ENCODE measurements around the gene LTA. TPM values are rescaled to one million over a fixed set of nuclear protein-coding genes. Genes with fewer than 3 reads are reported as not detected.
"Not testable (repeated sequence)": the region's sequence is repeated elsewhere in the genome, so short reads cannot be mapped to it uniquely, and the experiment has no call there.

LTA gene
- total and polyA plus RNA-seq, 8 donors, result 0.05 to 1.3 (median 0.14) TPM; not detected in 4

DNA sequence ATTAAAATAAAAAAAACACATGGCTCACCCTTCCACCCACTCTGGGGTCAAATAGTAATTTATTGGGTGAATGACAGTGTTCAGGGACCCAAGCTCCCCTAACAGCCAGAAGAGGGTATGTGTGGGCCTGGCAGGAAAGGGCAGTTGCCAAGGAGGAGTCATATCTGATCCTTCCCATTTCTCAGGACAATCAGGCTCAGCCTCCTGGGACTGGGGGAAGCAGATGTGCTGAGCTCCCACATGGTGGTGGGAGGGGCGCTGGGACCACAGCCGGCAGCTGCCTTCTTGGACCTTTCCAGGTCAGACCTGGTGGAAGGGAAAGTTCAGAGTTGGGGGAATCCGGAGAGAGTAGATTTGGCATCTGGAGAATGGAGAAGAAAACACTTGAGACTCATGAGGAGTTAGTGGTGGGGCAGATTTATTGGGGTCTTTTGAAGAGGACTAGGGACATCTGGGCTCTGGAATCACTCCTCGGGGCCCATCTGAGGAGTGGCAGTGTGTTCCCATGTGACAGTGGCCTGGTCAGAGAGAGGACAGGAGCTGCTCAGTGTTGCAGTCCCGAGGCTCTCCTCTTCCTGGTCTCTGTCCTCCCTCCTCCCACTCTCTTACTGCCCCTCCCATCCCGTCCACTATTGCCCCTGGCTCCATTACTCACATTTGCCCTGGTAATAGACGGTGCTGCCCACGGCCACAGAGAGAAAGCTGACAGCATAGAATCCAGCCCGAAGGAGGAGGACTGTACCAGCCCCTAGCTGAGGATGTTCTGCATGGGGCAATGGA is 17.0 kb downstream of the LTA start:
- ATAC-seq (no peak), DNase-seq (no peak), FAIRE-seq (no peak)
- intact Hi-C loops (cut with DNase I), result no loop called here
- Histone ChIP-seq H3K27me3 (no peaks in the 10 kb centered on the region), H3K36me3 (no peaks in the 10 kb centered on the region), H3K4me1 (no peaks in the 10 kb centered on the region), H3K27ac (no peak overlapping the region), H3K9me3 (no peaks in the 10 kb centered on the region), H3K4me3 (no peak overlapping the region)
- TF ChIP-seq, protein P1, sequence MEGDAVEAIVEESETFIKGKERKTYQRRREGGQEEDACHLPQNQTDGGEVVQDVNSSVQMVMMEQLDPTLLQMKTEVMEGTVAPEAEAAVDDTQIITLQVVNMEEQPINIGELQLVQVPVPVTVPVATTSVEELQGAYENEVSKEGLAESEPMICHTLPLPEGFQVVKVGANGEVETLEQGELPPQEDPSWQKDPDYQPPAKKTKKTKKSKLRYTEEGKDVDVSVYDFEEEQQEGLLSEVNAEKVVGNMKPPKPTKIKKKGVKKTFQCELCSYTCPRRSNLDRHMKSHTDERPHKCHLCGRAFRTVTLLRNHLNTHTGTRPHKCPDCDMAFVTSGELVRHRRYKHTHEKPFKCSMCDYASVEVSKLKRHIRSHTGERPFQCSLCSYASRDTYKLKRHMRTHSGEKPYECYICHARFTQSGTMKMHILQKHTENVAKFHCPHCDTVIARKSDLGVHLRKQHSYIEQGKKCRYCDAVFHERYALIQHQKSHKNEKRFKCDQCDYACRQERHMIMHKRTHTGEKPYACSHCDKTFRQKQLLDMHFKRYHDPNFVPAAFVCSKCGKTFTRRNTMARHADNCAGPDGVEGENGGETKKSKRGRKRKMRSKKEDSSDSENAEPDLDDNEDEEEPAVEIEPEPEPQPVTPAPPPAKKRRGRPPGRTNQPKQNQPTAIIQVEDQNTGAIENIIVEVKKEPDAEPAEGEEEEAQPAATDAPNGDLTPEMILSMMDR (IDR thresholded peaks at IDR 0.05), result no peak
- 44 to 46% methylated on average over 9 of the region's 9 CpGs for WGBS, 2 donors

DNA sequence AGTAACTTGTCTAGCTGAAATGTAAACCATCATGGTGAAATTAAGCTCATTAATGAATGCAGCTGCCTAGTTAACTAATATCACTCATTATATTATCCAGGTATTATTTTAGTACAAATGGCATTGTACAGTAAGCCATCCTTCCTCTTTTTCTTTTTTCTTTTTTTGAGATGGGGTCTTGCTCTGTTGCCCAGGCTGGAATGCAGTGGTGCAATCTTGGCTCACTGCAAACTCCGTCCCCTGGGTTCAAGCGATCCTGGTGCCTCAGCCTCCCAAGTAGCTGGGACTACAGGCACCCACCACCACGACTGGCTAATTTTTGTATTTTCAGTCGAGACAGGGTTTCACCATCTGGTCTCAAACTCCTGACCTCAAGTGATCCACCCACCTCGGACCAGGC is 18.6 kb downstream of the LTA start:
- H3K27ac ChIP-seq; H3K27me3 ChIP-seq; FAIRE-seq; H3K4me1 ChIP-seq; H3K36me3 ChIP-seq; DNase-seq; H3K4me3 ChIP-seq; ATAC-seq; H3K9me3 ChIP-seq; intact Hi-C loops (cut with DNase I): not testable (repeated sequence)
- 67 to 68% methylated on average over 5 of the region's 5 CpGs for WGBS, 2 donors

DNA sequence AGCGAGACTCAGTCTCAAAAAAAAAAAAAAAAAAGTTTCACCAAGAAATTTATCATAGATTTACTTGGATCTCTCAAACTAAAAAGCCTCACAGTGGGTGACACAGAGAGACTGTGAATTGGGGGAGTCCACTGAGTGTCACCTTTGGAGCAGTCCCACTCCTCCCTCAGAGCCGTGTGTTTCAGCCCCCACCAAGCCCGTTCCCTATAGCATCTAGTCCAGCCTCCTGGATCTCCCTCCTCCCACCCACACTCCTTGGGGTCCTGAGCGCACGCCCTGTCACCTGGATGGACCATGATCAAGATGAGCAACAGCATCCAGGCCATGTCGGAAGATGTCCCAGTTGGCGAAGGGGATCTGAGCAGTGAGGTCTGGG is 20.3 kb downstream of the LTA start:
- 85 to 87% methylated on average over 7 of the region's 7 CpGs for WGBS, 2 donors
- Histone ChIP-seq H3K36me3 (no peaks in the 10 kb centered on the region), H3K9me3 (no peaks in the 10 kb centered on the region), H3K4me1 (no peaks in the 10 kb centered on the region), H3K27me3 (no peaks in the 10 kb centered on the region), H3K4me3 (no peak overlapping the region), H3K27ac (no peak overlapping the region)
- ATAC-seq, result no peak
- DNase-seq, result no peak
- no peak for FAIRE-seq
- intact Hi-C loops (cut with DNase I), result no loop called here
- TF ChIP-seq, protein P1 (IDR thresholded peaks at IDR 0.05), result no peak

DNA sequence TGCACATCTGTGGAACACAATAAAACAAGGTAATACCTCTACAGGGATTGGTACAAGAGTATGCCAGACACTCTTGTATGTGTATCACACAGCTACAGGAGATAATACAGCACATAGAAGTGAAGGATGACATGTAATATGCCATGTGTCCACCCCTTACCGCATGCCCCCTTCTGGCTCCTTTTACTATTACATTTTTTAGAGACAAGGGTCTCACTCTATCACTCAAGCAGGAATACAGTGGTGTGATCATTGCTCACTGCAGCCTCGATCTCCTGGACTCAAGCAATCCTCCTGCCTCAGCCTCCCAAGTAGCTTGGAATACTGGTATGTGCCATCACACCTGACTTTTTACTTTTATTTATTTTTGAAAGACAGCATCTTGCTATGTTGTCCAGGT is 24.9 kb downstream of the LTA start:
- FAIRE-seq (no peak), DNase-seq (no peak), ATAC-seq (peak in 2 of 4 donors; percentile 44 to 52)
- no peaks in the 10 kb centered on the region for H3K27me3 ChIP-seq
- 15 to 31% methylated on average over 2 of the region's 2 CpGs for WGBS, 2 donors
- TF ChIP-seq, protein P1 (IDR thresholded peaks at IDR 0.05), result no peak
- no peaks in the 10 kb centered on the region for H3K36me3 ChIP-seq
- intact Hi-C loops (cut with DNase I), result loop anchor here in 2 of 3 donors (5.0 kb wide), 1 partner anchor 50 kb away; the partner anchor contains the start of genes ATP6V1G2 (in 2 of the 2) and NFKBIL1 (in 2 of the 2)
- H3K9me3 ChIP-seq, result no peaks in the 10 kb centered on the region
- H3K27ac ChIP-seq, result no peak overlapping the region
- H3K4me3 ChIP-seq, result no peak overlapping the region
- H3K4me1 ChIP-seq, result no peaks in the 10 kb centered on the region

DNA sequence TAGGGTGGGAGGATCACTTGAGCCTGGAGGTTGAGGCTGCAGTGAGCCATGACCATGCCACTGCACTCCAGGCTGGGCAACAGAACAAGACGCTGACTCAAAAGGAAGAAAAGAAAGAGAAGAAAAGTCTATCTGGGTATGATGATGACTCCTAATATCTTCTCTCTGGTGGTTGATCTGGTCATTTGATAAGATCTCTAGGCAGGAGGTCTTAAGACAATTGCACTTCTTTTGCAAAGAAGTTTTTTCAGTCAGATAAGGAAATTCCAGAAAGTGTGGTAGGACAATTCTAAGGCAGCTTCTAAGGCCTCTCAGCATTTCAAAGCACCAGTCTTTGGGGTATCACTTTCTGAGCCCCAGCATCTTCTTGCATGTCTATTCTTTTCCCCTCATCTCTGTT is 35.2 kb downstream of the LTA start:
- Histone ChIP-seq H3K36me3 (no peaks in the 10 kb centered on the region), H3K27me3 (no peaks in the 10 kb centered on the region), H3K4me1 (no peaks in the 10 kb centered on the region), H3K9me3 (no peaks in the 10 kb centered on the region), H3K27ac (no peak overlapping the region), H3K4me3 (no peak overlapping the region)
- DNase-seq, result no peak
- no peak for FAIRE-seq
- ATAC-seq, result no peak
- TF ChIP-seq, protein P1 (IDR thresholded peaks at IDR 0.05), result no peak
- 84 to 94% methylated on average over 1 of the region's 1 CpG for WGBS, 2 donors
- intact Hi-C loops (cut with DNase I), result no loop called here

All from pancreas (tissue), 10 donors.